Chondrocyte (in vitro differentiated cells): ENCODE results near the gene ANO4. TPM values are rescaled to one million over a fixed set of nuclear protein-coding genes. Genes with fewer than 3 reads are reported as not detected.

Experiments used
- DNase-seq: peaks from one replicate; pipeline ENCODE4 v3.0.0; 2021; ENCODE audit warnings: mixed read lengths, low spot score
- H3K27ac Mint-ChIP-seq: one replicate; pipeline ENCODE4 v1.8.0; 2021; ENCODE audit warnings: mild to moderate bottlenecking, moderate library complexity, mixed read lengths; ENCODE audit not compliant: unreplicated experiment
- H3K27me3 Mint-ChIP-seq: 2 replicates; pipeline ENCODE4 v1.8.0; 2021; ENCODE audit warnings: low read depth, mixed read lengths
- H3K36me3 Mint-ChIP-seq: 2 replicates; pipeline ENCODE4 v1.8.0; 2021; ENCODE audit warnings: low read depth, mixed read lengths
- H3K4me1 Mint-ChIP-seq: 2 replicates; pipeline ENCODE4 v1.8.0; 2021; ENCODE audit warnings: low read depth, mild to moderate bottlenecking, mixed read lengths
- H3K4me3 Mint-ChIP-seq: one replicate; pipeline ENCODE4 v1.8.0; 2021; ENCODE audit warnings: mild to moderate bottlenecking, moderate library complexity, mixed read lengths; ENCODE audit not compliant: unreplicated experiment
- H3K9me3 Mint-ChIP-seq: 2 replicates; pipeline ENCODE4 v1.8.0; 2021; ENCODE audit warnings: low read depth, mixed read lengths
- CTCF ChIP-seq: fragments of 200-600 bp; sonication (generic); IDR thresholded peaks from 2 replicates; pipeline ENCODE4 v1.5.0; 2021; ENCODE audit warnings: antibody characterized with exemption, mild to moderate bottlenecking, moderate library complexity
- total RNA-seq: library from RNA; stranded (reverse); gene quantifications from 3 replicates; pipeline ENCODE4 v1.2.1, GENCODE V29; 2021

ANO4 gene
- total RNA-seq, 1 donor from 2014 or later: 9.2 TPM

DNA sequence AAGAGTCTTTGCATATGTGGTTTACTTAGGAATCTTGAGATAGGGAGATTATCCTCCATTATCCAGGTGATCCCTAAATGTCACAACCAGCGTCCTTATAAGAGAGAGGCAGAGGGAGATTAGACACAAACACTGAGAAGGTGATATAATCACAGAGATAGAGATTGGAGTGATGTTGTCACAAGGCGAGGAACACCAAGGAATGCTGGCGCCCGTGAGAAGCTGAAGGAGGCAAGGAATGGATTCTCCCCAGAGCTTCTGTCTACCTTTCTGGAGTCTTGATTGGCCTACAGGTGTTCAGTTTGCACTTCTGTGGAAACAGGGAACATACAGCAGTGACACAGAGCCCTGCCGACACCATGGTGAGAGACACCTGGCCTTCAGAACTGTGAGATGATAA is 101.6 kb downstream of the ANO4 start:
- H3K9me3 Mint-ChIP-seq: no peaks in the 10 kb centered on the region
- no peaks in the 10 kb centered on the region for H3K36me3 Mint-ChIP-seq
- peaks cover 4% of the 10 kb centered on the region for H3K4me1 Mint-ChIP-seq
- H3K4me3 Mint-ChIP-seq: no peak overlapping the region
- H3K27me3 Mint-ChIP-seq: no peaks in the 10 kb centered on the region
- no peak for TF ChIP-seq CTCF
- H3K27ac Mint-ChIP-seq: no peak overlapping the region
- no peak for DNase-seq

DNA sequence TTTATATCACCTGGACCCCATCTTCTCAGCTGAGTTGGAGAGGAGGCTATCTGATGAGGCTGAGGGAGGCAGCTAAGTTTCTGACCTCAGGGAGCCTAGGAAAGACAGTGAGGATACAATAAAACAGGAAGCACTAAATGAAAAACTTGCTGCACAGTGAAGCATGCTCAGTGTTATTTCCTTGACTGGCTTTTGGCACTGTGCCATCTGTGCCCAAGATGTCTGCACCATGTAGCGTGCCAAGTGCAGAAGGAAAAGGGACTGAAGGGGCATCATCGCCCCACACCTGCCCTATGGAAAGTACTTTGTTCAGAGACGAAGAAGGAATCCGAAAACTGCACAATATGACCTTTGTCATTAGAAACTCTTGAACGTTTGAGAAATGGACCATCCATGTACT is 102.7 kb downstream of the ANO4 start:
- no peak for DNase-seq
- no peak for TF ChIP-seq CTCF
- Mint-ChIP-seq H3K9me3 (no peaks in the 10 kb centered on the region), H3K27me3 (no peaks in the 10 kb centered on the region), H3K4me3 (no peak overlapping the region), H3K4me1 (peaks cover 4% of the 10 kb centered on the region), H3K36me3 (no peaks in the 10 kb centered on the region), H3K27ac (no peak overlapping the region)

GRCh38 chr12:100899301-100899700 is 104.7 kb downstream of the ANO4 start:
- H3K4me3 Mint-ChIP-seq: no peak overlapping the region
- H3K36me3 Mint-ChIP-seq: no peaks in the 10 kb centered on the region
- no peaks in the 10 kb centered on the region for H3K9me3 Mint-ChIP-seq
- H3K27ac Mint-ChIP-seq: no peak overlapping the region
- H3K27me3 Mint-ChIP-seq: no peaks in the 10 kb centered on the region
- peaks cover 4% of the 10 kb centered on the region for H3K4me1 Mint-ChIP-seq
- TF ChIP-seq CTCF: no peak
- no peak for DNase-seq

DNA sequence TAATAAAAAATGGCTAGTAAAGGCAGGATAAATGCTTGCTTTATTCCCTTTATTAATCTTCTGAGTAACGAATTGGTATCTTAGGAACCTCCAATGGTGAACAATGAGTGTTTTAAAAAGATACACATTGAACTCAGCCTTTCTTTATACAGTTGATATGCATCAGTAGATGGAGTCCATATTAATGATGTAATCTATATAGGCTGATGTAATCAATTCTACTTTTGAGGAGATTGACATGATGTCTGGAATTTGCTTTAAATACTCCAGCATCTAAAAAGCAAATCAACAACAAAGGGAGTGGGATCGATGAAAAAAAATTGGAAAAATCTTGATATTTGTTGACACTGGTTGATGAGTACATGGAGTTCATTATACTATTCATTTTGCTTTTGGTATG is 106.2 kb downstream of the ANO4 start:
- no peaks in the 10 kb centered on the region for H3K9me3 Mint-ChIP-seq
- TF ChIP-seq CTCF: no peak
- no peak overlapping the region for H3K4me3 Mint-ChIP-seq
- no peaks in the 10 kb centered on the region for H3K36me3 Mint-ChIP-seq
- H3K4me1 Mint-ChIP-seq: no peaks in the 10 kb centered on the region
- H3K27me3 Mint-ChIP-seq: no peaks in the 10 kb centered on the region
- no peak for DNase-seq
- H3K27ac Mint-ChIP-seq: no peak overlapping the region

DNA sequence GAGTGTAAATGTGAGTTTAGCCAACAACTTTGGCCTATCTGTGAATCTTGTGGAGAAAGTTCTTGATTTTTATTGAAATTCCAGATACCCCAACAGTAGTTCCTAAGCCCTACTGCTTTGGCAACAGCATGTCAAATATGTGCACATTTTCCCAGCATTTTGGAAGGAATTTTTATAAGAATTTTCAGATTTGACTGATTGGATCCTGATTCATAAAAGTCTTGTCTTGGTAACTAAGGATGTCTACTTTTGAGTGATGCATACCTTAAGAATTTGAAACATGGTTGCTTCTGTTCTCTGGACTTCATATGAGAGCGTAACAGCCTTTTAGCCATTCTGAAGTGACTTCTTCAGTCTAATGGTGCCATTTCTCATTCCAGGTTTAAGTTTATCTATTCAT is 106.7 kb downstream of the ANO4 start:
- no peaks in the 10 kb centered on the region for H3K4me1 Mint-ChIP-seq
- H3K4me3 Mint-ChIP-seq: no peak overlapping the region
- no peaks in the 10 kb centered on the region for H3K36me3 Mint-ChIP-seq
- no peaks in the 10 kb centered on the region for H3K9me3 Mint-ChIP-seq
- DNase-seq: no peak
- H3K27ac Mint-ChIP-seq: no peak overlapping the region
- no peak for TF ChIP-seq CTCF
- H3K27me3 Mint-ChIP-seq: no peaks in the 10 kb centered on the region
